Endometrial microvascular endothelial cells (primary cell): Measurements from ENCODE around the gene AUH. TPM values are rescaled to one million over a fixed set of nuclear protein-coding genes. Genes with fewer than 3 reads are reported as not detected.
"Not testable (repeated sequence)": the region's sequence is repeated elsewhere in the genome, so short reads cannot be mapped to it uniquely, and the experiment has no call there.

ENCODE experiments used
- in situ Hi-C: cut with HindIII; loops from 2 replicates; pipeline ENCODE4 v1.10.0; 2017; ENCODE audit warnings: low sequenced_read_pairs, low pct_unique_long_range_greater_than_20kb; ENCODE audit errors: inconsistent ontology term
- total RNA-seq: library from RNA; depleted of rRNA; stranded (reverse); fragments of >200 nt; gene quantifications from one replicate; pipeline ENCODE4 v1.2.3, GENCODE V29; 2015; ENCODE audit errors: inconsistent ontology term

The AUH gene
- total RNA-seq, 1 donor from 2014 or later = 3.4 TPM

- in situ Hi-C loops = no loop called here
Measured at GRCh38 chr9:91199739-91200497, 161.8 kb downstream of the AUH start.

- in situ Hi-C loops = not testable (repeated sequence)
Measured at GRCh38 chr9:91198881-91199280, 162.8 kb downstream of the AUH start.

GRCh38 chr9:91198405-91198804 is 163.3 kb downstream of the AUH start:
- in situ Hi-C loops = no loop called here

- in situ Hi-C loops = no loop called here
Measured at GRCh38 chr9:91197232-91198181, 164.2 kb downstream of the AUH start.

- in situ Hi-C loops = no loop called here
Measured at GRCh38 chr9:91196103-91196950, 165.4 kb downstream of the AUH start.

- in situ Hi-C loops = no loop called here
Measured at GRCh38 chr9:91195372-91196012, 166.2 kb downstream of the AUH start.

- in situ Hi-C loops = no loop called here
Measured at GRCh38 chr9:91193658-91194391, 167.9 kb downstream of the AUH start.

- in situ Hi-C loops = no loop called here
Measured at GRCh38 chr9:91193087-91193657, 168.5 kb downstream of the AUH start.

GRCh38 chr9:91192381-91193086 is 169.2 kb downstream of the AUH start:
- in situ Hi-C loops = no loop called here

- in situ Hi-C loops = no loop called here
Measured at GRCh38 chr9:91191411-91192380, 170.0 kb downstream of the AUH start.

GRCh38 chr9:91190062-91190461 is 171.7 kb downstream of the AUH start:
- in situ Hi-C loops = no loop called here

GRCh38 chr9:91188719-91189590 is 172.8 kb downstream of the AUH start:
- in situ Hi-C loops = no loop called here

GRCh38 chr9:91187965-91188344 is 173.8 kb downstream of the AUH start:
- in situ Hi-C loops = no loop called here

- in situ Hi-C loops = no loop called here
Measured at GRCh38 chr9:91187311-91187964, 174.3 kb downstream of the AUH start.

- in situ Hi-C loops = no loop called here
Measured at GRCh38 chr9:91186632-91187108, 175.0 kb downstream of the AUH start.
